ENCODE measurements around the gene C2orf81.
A peak's percentile ranks its signal among the peaks of the same experiment; 100 is the strongest.
"Not testable (repeated sequence)": the region's sequence is repeated elsewhere in the genome, so short reads cannot be mapped to it uniquely, and the experiment has no call there.

The C2orf81 gene

GRCh38 chr2:74444498-74445318 lies 23.3 kb upstream of the C2orf81 start:
- no peak for DNase-seq (ENCODE audit: extremely low spot score, insufficient read length, low read depth)
- no peak for FAIRE-seq

GRCh38 chr2:74442483-74443297 lies 21.3 kb upstream of the C2orf81 start:
- not testable (repeated sequence) for FAIRE-seq; DNase-seq (ENCODE audit: extremely low spot score, insufficient read length, low read depth)

- DNase-seq (ENCODE audit: extremely low spot score, insufficient read length, low read depth) (peak; percentile 22), FAIRE-seq (peak; percentile 26)
Observed at GRCh38 chr2:74441690-74442482, 20.5 kb upstream of the C2orf81 start, which contains the start of gene RTKN. RTKN (minus strand) TSS chr2:74441937; CDS start chr2:74441816, 121 bp downstream.

GRCh38 chr2:74441170-74441689 lies 19.8 kb upstream of the C2orf81 start:
- no peak for DNase-seq (ENCODE audit: extremely low spot score, insufficient read length, low read depth)
- no peak for FAIRE-seq

- peak; percentile 90 for DNase-seq (ENCODE audit: extremely low spot score, insufficient read length, low read depth)
- FAIRE-seq = peak; percentile 80
Observed at GRCh38 chr2:74440378-74441169, 19.2 kb upstream of the C2orf81 start.

- DNase-seq (ENCODE audit: extremely low spot score, insufficient read length, low read depth) (no peak), FAIRE-seq (no peak)
Observed at GRCh38 chr2:74439803-74440377, 18.5 kb upstream of the C2orf81 start.

- DNase-seq (ENCODE audit: extremely low spot score, insufficient read length, low read depth) = no peak
- no peak for FAIRE-seq
Observed at GRCh38 chr2:74439373-74439772, 18.0 kb upstream of the C2orf81 start.

- FAIRE-seq = no peak
Observed at GRCh38 chr2:74438248-74438647, 16.8 kb upstream of the C2orf81 start.

GRCh38 chr2:74436848-74437695 lies 15.7 kb upstream of the C2orf81 start:
- peak; percentile 51 for FAIRE-seq
- peak; percentile 28 for DNase-seq (ENCODE audit: extremely low spot score, insufficient read length, low read depth)

More at GRCh38 chr2:74438248-74438647, 16.8 kb upstream of the C2orf81 start:
- no peak for DNase-seq (ENCODE audit: extremely low spot score, insufficient read length, low read depth)

- DNase-seq (ENCODE audit: extremely low spot score, insufficient read length, low read depth) = no peak
- FAIRE-seq = no peak
Observed at GRCh38 chr2:74436111-74436805, 14.8 kb upstream of the C2orf81 start.

- DNase-seq (ENCODE audit: extremely low spot score, insufficient read length, low read depth) (no peak), FAIRE-seq (no peak)
Observed at GRCh38 chr2:74430502-74430901, 9.1 kb upstream of the C2orf81 start.

- no peak for DNase-seq (ENCODE audit: extremely low spot score, insufficient read length, low read depth)
- FAIRE-seq = no peak
Observed at GRCh38 chr2:74429487-74430451, 8.3 kb upstream of the C2orf81 start.

GRCh38 chr2:74428675-74429074 lies 7.3 kb upstream of the C2orf81 start:
- no peak for DNase-seq (ENCODE audit: extremely low spot score, insufficient read length, low read depth)
- no peak for FAIRE-seq

- FAIRE-seq (no peak), DNase-seq (ENCODE audit: extremely low spot score, insufficient read length, low read depth) (no peak)
Observed at GRCh38 chr2:74427551-74427950, 6.1 kb upstream of the C2orf81 start.

GRCh38 chr2:74426181-74426758 lies 4.9 kb upstream of the C2orf81 start:
- FAIRE-seq = no peak

GRCh38 chr2:74425523-74425922 lies 4.1 kb upstream of the C2orf81 start:
- FAIRE-seq = no peak

More at GRCh38 chr2:74426181-74426758, 4.9 kb upstream of the C2orf81 start:
- DNase-seq (ENCODE audit: extremely low spot score, insufficient read length, low read depth) = no peak

More at GRCh38 chr2:74425523-74425922, 4.1 kb upstream of the C2orf81 start:
- DNase-seq (ENCODE audit: extremely low spot score, insufficient read length, low read depth) = no peak
